ENCODE measurements around the gene TRPV2.
A peak's percentile ranks its signal among the peaks of the same experiment; 100 is the strongest.

Gene TRPV2

GRCh38 chr17:16415031-16415924 is at the start of gene TRPV2:
Gene TRPV2, plus strand, starts transcription at chr17:16415571. Its CDS starts 2,098 bp downstream, at chr17:16417669.
- peak within 1 kb of the TSS; percentile 43 to 72 for H3K4me3 ChIP-seq (ENCODE audit: low read length in 2 of 2)
- peak within 1 kb of the TSS; percentile 58 to 72 for H3K9ac ChIP-seq (ENCODE audit: low read length in 2 of 2)
- H3K27ac ChIP-seq (ENCODE audit: low read length), result peak within 1 kb of the TSS; percentile 58
- H3K4me1 ChIP-seq (ENCODE audit: control insufficient read depth, insufficient read depth, low read length), result peaks cover 27% of the 10 kb centered on the region
- no peaks in the 10 kb centered on the region for H3K9me3 ChIP-seq (ENCODE audit: control insufficient read depth in 2 of 2, low read length in 2 of 2)
- peaks cover 0 to 2% of the 10 kb centered on the region in 2 donors for H3K36me3 ChIP-seq (ENCODE audit: control insufficient read depth in 2 of 2, insufficient read depth in 2 of 2, low read length in 2 of 2)
- peaks cover 0 to 2% of the 10 kb centered on the region in 2 donors for H3K27me3 ChIP-seq (ENCODE audit: control insufficient read depth in 1 of 2, insufficient read depth in 2 of 2, low read length in 2 of 2)

- H3K27me3 ChIP-seq (ENCODE audit: control insufficient read depth in 1 of 2, insufficient read depth in 2 of 2, low read length in 2 of 2), result no peaks in the 10 kb centered on the region
- no peaks in the 10 kb centered on the region for H3K36me3 ChIP-seq (ENCODE audit: control insufficient read depth in 2 of 2, insufficient read depth in 2 of 2, low read length in 2 of 2)
- H3K27ac ChIP-seq (ENCODE audit: low read length), result no peak overlapping the region
- no peak overlapping the region for H3K9ac ChIP-seq (ENCODE audit: low read length in 2 of 2)
- H3K4me3 ChIP-seq (ENCODE audit: low read length in 2 of 2), result no peak overlapping the region
- H3K9me3 ChIP-seq (ENCODE audit: control insufficient read depth in 2 of 2, low read length in 2 of 2), result no peaks in the 10 kb centered on the region
- H3K4me1 ChIP-seq (ENCODE audit: control insufficient read depth, insufficient read depth, low read length), result no peaks in the 10 kb centered on the region
Measured at GRCh38 chr17:16371742-16372141, 43.6 kb upstream of the TRPV2 start.

- no peaks in the 10 kb centered on the region for H3K4me1 ChIP-seq (ENCODE audit: control insufficient read depth, insufficient read depth, low read length)
- no peak overlapping the region for H3K4me3 ChIP-seq (ENCODE audit: low read length in 2 of 2)
- H3K27me3 ChIP-seq (ENCODE audit: control insufficient read depth in 1 of 2, insufficient read depth in 2 of 2, low read length in 2 of 2), result no peaks in the 10 kb centered on the region
- no peaks in the 10 kb centered on the region for H3K9me3 ChIP-seq (ENCODE audit: control insufficient read depth in 2 of 2, low read length in 2 of 2)
- no peak overlapping the region for H3K9ac ChIP-seq (ENCODE audit: low read length in 2 of 2)
- H3K36me3 ChIP-seq (ENCODE audit: control insufficient read depth in 2 of 2, insufficient read depth in 2 of 2, low read length in 2 of 2), result no peaks in the 10 kb centered on the region
- no peak overlapping the region for H3K27ac ChIP-seq (ENCODE audit: low read length)
Measured at GRCh38 chr17:16374146-16374938, 41.0 kb upstream of the TRPV2 start.

GRCh38 chr17:16377941-16378341 is 37.4 kb upstream of the TRPV2 start:
- Histone ChIP-seq H3K4me1 (ENCODE audit: control insufficient read depth, insufficient read depth, low read length) (peaks cover 9% of the 10 kb centered on the region), H3K36me3 (ENCODE audit: control insufficient read depth in 2 of 2, insufficient read depth in 2 of 2, low read length in 2 of 2) (peaks cover under 1 to 5% of the 10 kb centered on the region in 2 donors), H3K9ac (ENCODE audit: low read length in 2 of 2) (no peak overlapping the region), H3K27me3 (ENCODE audit: control insufficient read depth in 1 of 2, insufficient read depth in 2 of 2, low read length in 2 of 2) (no peaks in the 10 kb centered on the region), H3K9me3 (ENCODE audit: control insufficient read depth in 2 of 2, low read length in 2 of 2) (no peaks in the 10 kb centered on the region), H3K4me3 (ENCODE audit: low read length in 2 of 2) (no peak overlapping the region), H3K27ac (ENCODE audit: low read length) (no peak overlapping the region)

- no peaks in the 10 kb centered on the region for H3K27me3 ChIP-seq (ENCODE audit: control insufficient read depth in 1 of 2, insufficient read depth in 2 of 2, low read length in 2 of 2)
- no peaks in the 10 kb centered on the region for H3K9me3 ChIP-seq (ENCODE audit: control insufficient read depth in 2 of 2, low read length in 2 of 2)
- H3K4me3 ChIP-seq (ENCODE audit: low read length in 2 of 2), result no peak overlapping the region
- no peak overlapping the region for H3K9ac ChIP-seq (ENCODE audit: low read length in 2 of 2)
- H3K27ac ChIP-seq (ENCODE audit: low read length), result no peak overlapping the region
- peaks cover 5 to 9% of the 10 kb centered on the region in 2 donors for H3K36me3 ChIP-seq (ENCODE audit: control insufficient read depth in 2 of 2, insufficient read depth in 2 of 2, low read length in 2 of 2)
- H3K4me1 ChIP-seq (ENCODE audit: control insufficient read depth, insufficient read depth, low read length), result peaks cover 15% of the 10 kb centered on the region
Measured at GRCh38 chr17:16378636-16379282, 36.6 kb upstream of the TRPV2 start.

- Histone ChIP-seq H3K9me3 (ENCODE audit: control insufficient read depth in 2 of 2, low read length in 2 of 2) (no peaks in the 10 kb centered on the region), H3K27ac (ENCODE audit: low read length) (no peak overlapping the region), H3K36me3 (ENCODE audit: control insufficient read depth in 2 of 2, insufficient read depth in 2 of 2, low read length in 2 of 2) (peaks cover 5 to 9% of the 10 kb centered on the region in 2 donors), H3K4me1 (ENCODE audit: control insufficient read depth, insufficient read depth, low read length) (peaks cover 17% of the 10 kb centered on the region), H3K9ac (ENCODE audit: low read length in 2 of 2) (no peak overlapping the region), H3K27me3 (ENCODE audit: control insufficient read depth in 1 of 2, insufficient read depth in 2 of 2, low read length in 2 of 2) (no peaks in the 10 kb centered on the region), H3K4me3 (ENCODE audit: low read length in 2 of 2) (no peak overlapping the region)
Measured at GRCh38 chr17:16379654-16380053, 35.7 kb upstream of the TRPV2 start.

- peak within 1 kb of the TSS; percentile 89 to 93 for H3K9ac ChIP-seq (ENCODE audit: low read length in 2 of 2)
- H3K4me3 ChIP-seq (ENCODE audit: low read length in 2 of 2), result peak within 1 kb of the TSS; percentile 89 to 90
- H3K4me1 ChIP-seq (ENCODE audit: control insufficient read depth, insufficient read depth, low read length), result peaks cover 19% of the 10 kb centered on the region
- H3K27me3 ChIP-seq (ENCODE audit: control insufficient read depth in 1 of 2, insufficient read depth in 2 of 2, low read length in 2 of 2), result no peaks in the 10 kb centered on the region
- H3K36me3 ChIP-seq (ENCODE audit: control insufficient read depth in 2 of 2, insufficient read depth in 2 of 2, low read length in 2 of 2), result peaks cover 5 to 9% of the 10 kb centered on the region in 2 donors
- H3K27ac ChIP-seq (ENCODE audit: low read length), result peak within 1 kb of the TSS; percentile 93
- H3K9me3 ChIP-seq (ENCODE audit: control insufficient read depth in 2 of 2, low read length in 2 of 2), result no peaks in the 10 kb centered on the region
Measured at GRCh38 chr17:16380640-16381495, 34.5 kb upstream of the TRPV2 start, which contains the start of gene UBB. Gene UBB, plus strand, starts transcription at chr17:16381091. Its CDS starts 817 bp downstream, at chr17:16381908.

- Histone ChIP-seq H3K27ac (ENCODE audit: low read length) (peak overlapping the region; percentile 93), H3K4me3 (ENCODE audit: low read length in 2 of 2) (peak overlapping the region; percentile 89 to 90), H3K4me1 (ENCODE audit: control insufficient read depth, insufficient read depth, low read length) (peaks cover 19% of the 10 kb centered on the region), H3K9me3 (ENCODE audit: control insufficient read depth in 2 of 2, low read length in 2 of 2) (no peaks in the 10 kb centered on the region), H3K27me3 (ENCODE audit: control insufficient read depth in 1 of 2, insufficient read depth in 2 of 2, low read length in 2 of 2) (no peaks in the 10 kb centered on the region), H3K36me3 (ENCODE audit: control insufficient read depth in 2 of 2, insufficient read depth in 2 of 2, low read length in 2 of 2) (peaks cover 5 to 9% of the 10 kb centered on the region in 2 donors), H3K9ac (ENCODE audit: low read length in 2 of 2) (peak overlapping the region; percentile 89 to 93)
Measured at GRCh38 chr17:16381496-16381820, 33.9 kb upstream of the TRPV2 start.

- Histone ChIP-seq H3K27me3 (ENCODE audit: control insufficient read depth in 1 of 2, insufficient read depth in 2 of 2, low read length in 2 of 2) (no peaks in the 10 kb centered on the region), H3K9me3 (ENCODE audit: control insufficient read depth in 2 of 2, low read length in 2 of 2) (no peaks in the 10 kb centered on the region), H3K27ac (ENCODE audit: low read length) (no peak overlapping the region), H3K4me3 (ENCODE audit: low read length in 2 of 2) (peak overlapping the region in 1 of 2 donors; percentile 15), H3K4me1 (ENCODE audit: control insufficient read depth, insufficient read depth, low read length) (peaks cover 19% of the 10 kb centered on the region), H3K36me3 (ENCODE audit: control insufficient read depth in 2 of 2, insufficient read depth in 2 of 2, low read length in 2 of 2) (peaks cover 5 to 9% of the 10 kb centered on the region in 2 donors), H3K9ac (ENCODE audit: low read length in 2 of 2) (no peak overlapping the region)
Measured at GRCh38 chr17:16383216-16383615, 32.2 kb upstream of the TRPV2 start.
